ENCODE data around the gene CSF3R.

Gene CSF3R

GRCh38 chr1:36448530-36449056 lies 34.1 kb downstream of the CSF3R start:
- no peaks in the 10 kb centered on the region for H3K27me3 ChIP-seq (ENCODE audit: control insufficient read depth, insufficient read depth, low read length)
- no peaks in the 10 kb centered on the region for H3K4me1 ChIP-seq (ENCODE audit: control insufficient read depth, insufficient read depth, low read length)
- H3K36me3 ChIP-seq (ENCODE audit: control insufficient read depth, insufficient read depth, low read length), result no peaks in the 10 kb centered on the region
- H3K4me3 ChIP-seq (ENCODE audit: low read depth, low read length), result no peak overlapping the region
- H3K9me3 ChIP-seq (ENCODE audit: control insufficient read depth, insufficient read depth, low read length), result no peaks in the 10 kb centered on the region
- no peak overlapping the region for H3K9ac ChIP-seq (ENCODE audit: low read depth, low read length)

- no peaks in the 10 kb centered on the region for H3K27me3 ChIP-seq (ENCODE audit: control insufficient read depth, insufficient read depth, low read length)
- H3K4me3 ChIP-seq (ENCODE audit: low read depth, low read length), result no peak overlapping the region
- no peaks in the 10 kb centered on the region for H3K9me3 ChIP-seq (ENCODE audit: control insufficient read depth, insufficient read depth, low read length)
- no peak overlapping the region for H3K9ac ChIP-seq (ENCODE audit: low read depth, low read length)
- H3K4me1 ChIP-seq (ENCODE audit: control insufficient read depth, insufficient read depth, low read length), result no peaks in the 10 kb centered on the region
- no peaks in the 10 kb centered on the region for H3K36me3 ChIP-seq (ENCODE audit: control insufficient read depth, insufficient read depth, low read length)
Measured at GRCh38 chr1:36447450-36447849, 35.3 kb downstream of the CSF3R start.

- Histone ChIP-seq H3K9ac (ENCODE audit: low read depth, low read length) (no peak overlapping the region), H3K36me3 (ENCODE audit: control insufficient read depth, insufficient read depth, low read length) (no peaks in the 10 kb centered on the region), H3K27me3 (ENCODE audit: control insufficient read depth, insufficient read depth, low read length) (no peaks in the 10 kb centered on the region), H3K9me3 (ENCODE audit: control insufficient read depth, insufficient read depth, low read length) (no peaks in the 10 kb centered on the region), H3K4me3 (ENCODE audit: low read depth, low read length) (no peak overlapping the region), H3K4me1 (ENCODE audit: control insufficient read depth, insufficient read depth, low read length) (no peaks in the 10 kb centered on the region)
Measured at GRCh38 chr1:36446746-36447145, 36.0 kb downstream of the CSF3R start.

- no peaks in the 10 kb centered on the region for H3K4me1 ChIP-seq (ENCODE audit: control insufficient read depth, insufficient read depth, low read length)
- no peaks in the 10 kb centered on the region for H3K36me3 ChIP-seq (ENCODE audit: control insufficient read depth, insufficient read depth, low read length)
- H3K9me3 ChIP-seq (ENCODE audit: control insufficient read depth, insufficient read depth, low read length), result no peaks in the 10 kb centered on the region
- H3K4me3 ChIP-seq (ENCODE audit: low read depth, low read length), result no peak overlapping the region
- no peaks in the 10 kb centered on the region for H3K27me3 ChIP-seq (ENCODE audit: control insufficient read depth, insufficient read depth, low read length)
- H3K9ac ChIP-seq (ENCODE audit: low read depth, low read length), result no peak overlapping the region
Measured at GRCh38 chr1:36446271-36446670, 36.4 kb downstream of the CSF3R start.

- peaks cover 6% of the 10 kb centered on the region for H3K4me1 ChIP-seq (ENCODE audit: control insufficient read depth, insufficient read depth, low read length)
- no peaks in the 10 kb centered on the region for H3K9me3 ChIP-seq (ENCODE audit: control insufficient read depth, insufficient read depth, low read length)
- H3K27me3 ChIP-seq (ENCODE audit: control insufficient read depth, insufficient read depth, low read length), result no peaks in the 10 kb centered on the region
- no peak overlapping the region for H3K4me3 ChIP-seq (ENCODE audit: low read depth, low read length)
- H3K36me3 ChIP-seq (ENCODE audit: control insufficient read depth, insufficient read depth, low read length), result no peaks in the 10 kb centered on the region
- H3K9ac ChIP-seq (ENCODE audit: low read depth, low read length), result no peak overlapping the region
Measured at GRCh38 chr1:36443297-36443696, 39.4 kb downstream of the CSF3R start.

- peaks cover 6% of the 10 kb centered on the region for H3K4me1 ChIP-seq (ENCODE audit: control insufficient read depth, insufficient read depth, low read length)
- H3K27me3 ChIP-seq (ENCODE audit: control insufficient read depth, insufficient read depth, low read length), result no peaks in the 10 kb centered on the region
- no peaks in the 10 kb centered on the region for H3K36me3 ChIP-seq (ENCODE audit: control insufficient read depth, insufficient read depth, low read length)
Measured at GRCh38 chr1:36442337-36442736, 40.4 kb downstream of the CSF3R start.

GRCh38 chr1:36440646-36441045 lies 42.1 kb downstream of the CSF3R start:
- Histone ChIP-seq H3K9ac (ENCODE audit: low read depth, low read length) (no peak overlapping the region), H3K4me3 (ENCODE audit: low read depth, low read length) (no peak overlapping the region), H3K4me1 (ENCODE audit: control insufficient read depth, insufficient read depth, low read length) (peaks cover 6% of the 10 kb centered on the region), H3K27me3 (ENCODE audit: control insufficient read depth, insufficient read depth, low read length) (no peaks in the 10 kb centered on the region), H3K36me3 (ENCODE audit: control insufficient read depth, insufficient read depth, low read length) (no peaks in the 10 kb centered on the region), H3K9me3 (ENCODE audit: control insufficient read depth, insufficient read depth, low read length) (no peaks in the 10 kb centered on the region)

More at GRCh38 chr1:36442337-36442736, 40.4 kb downstream of the CSF3R start:
- Histone ChIP-seq H3K9me3 (ENCODE audit: control insufficient read depth, insufficient read depth, low read length) (no peaks in the 10 kb centered on the region), H3K9ac (ENCODE audit: low read depth, low read length) (no peak overlapping the region), H3K4me3 (ENCODE audit: low read depth, low read length) (no peak overlapping the region)

- no peaks in the 10 kb centered on the region for H3K27me3 ChIP-seq (ENCODE audit: control insufficient read depth, insufficient read depth, low read length)
- H3K9ac ChIP-seq (ENCODE audit: low read depth, low read length), result no peak overlapping the region
- H3K9me3 ChIP-seq (ENCODE audit: control insufficient read depth, insufficient read depth, low read length), result no peaks in the 10 kb centered on the region
- peaks cover 6% of the 10 kb centered on the region for H3K4me1 ChIP-seq (ENCODE audit: control insufficient read depth, insufficient read depth, low read length)
- H3K4me3 ChIP-seq (ENCODE audit: low read depth, low read length), result no peak overlapping the region
- no peaks in the 10 kb centered on the region for H3K36me3 ChIP-seq (ENCODE audit: control insufficient read depth, insufficient read depth, low read length)
Measured at GRCh38 chr1:36440044-36440443, 42.7 kb downstream of the CSF3R start.

- H3K4me3 ChIP-seq (ENCODE audit: low read depth, low read length), result no peak overlapping the region
- no peak overlapping the region for H3K9ac ChIP-seq (ENCODE audit: low read depth, low read length)
Measured at GRCh38 chr1:36438715-36439114, 44.0 kb downstream of the CSF3R start.

GRCh38 chr1:36436821-36437220 lies 45.9 kb downstream of the CSF3R start:
- Histone ChIP-seq H3K4me1 (ENCODE audit: control insufficient read depth, insufficient read depth, low read length) (peaks cover 6% of the 10 kb centered on the region), H3K4me3 (ENCODE audit: low read depth, low read length) (no peak overlapping the region), H3K27me3 (ENCODE audit: control insufficient read depth, insufficient read depth, low read length) (no peaks in the 10 kb centered on the region), H3K9me3 (ENCODE audit: control insufficient read depth, insufficient read depth, low read length) (no peaks in the 10 kb centered on the region), H3K9ac (ENCODE audit: low read depth, low read length) (no peak overlapping the region), H3K36me3 (ENCODE audit: control insufficient read depth, insufficient read depth, low read length) (no peaks in the 10 kb centered on the region)

More at GRCh38 chr1:36438715-36439114, 44.0 kb downstream of the CSF3R start:
- Histone ChIP-seq H3K4me1 (ENCODE audit: control insufficient read depth, insufficient read depth, low read length) (peaks cover 6% of the 10 kb centered on the region), H3K36me3 (ENCODE audit: control insufficient read depth, insufficient read depth, low read length) (no peaks in the 10 kb centered on the region), H3K9me3 (ENCODE audit: control insufficient read depth, insufficient read depth, low read length) (no peaks in the 10 kb centered on the region), H3K27me3 (ENCODE audit: control insufficient read depth, insufficient read depth, low read length) (no peaks in the 10 kb centered on the region)

- no peaks in the 10 kb centered on the region for H3K4me1 ChIP-seq (ENCODE audit: control insufficient read depth, insufficient read depth, low read length)
- no peaks in the 10 kb centered on the region for H3K9me3 ChIP-seq (ENCODE audit: control insufficient read depth, insufficient read depth, low read length)
- no peak overlapping the region for H3K9ac ChIP-seq (ENCODE audit: low read depth, low read length)
- no peak overlapping the region for H3K4me3 ChIP-seq (ENCODE audit: low read depth, low read length)
- no peaks in the 10 kb centered on the region for H3K27me3 ChIP-seq (ENCODE audit: control insufficient read depth, insufficient read depth, low read length)
- H3K36me3 ChIP-seq (ENCODE audit: control insufficient read depth, insufficient read depth, low read length), result peaks cover 2% of the 10 kb centered on the region
Measured at GRCh38 chr1:36433102-36433501, 49.6 kb downstream of the CSF3R start.

GRCh38 chr1:36432616-36433015 lies 50.1 kb downstream of the CSF3R start:
- no peaks in the 10 kb centered on the region for H3K4me1 ChIP-seq (ENCODE audit: control insufficient read depth, insufficient read depth, low read length)
- H3K36me3 ChIP-seq (ENCODE audit: control insufficient read depth, insufficient read depth, low read length), result peaks cover 2% of the 10 kb centered on the region
- no peak overlapping the region for H3K4me3 ChIP-seq (ENCODE audit: low read depth, low read length)
- H3K9me3 ChIP-seq (ENCODE audit: control insufficient read depth, insufficient read depth, low read length), result no peaks in the 10 kb centered on the region
- H3K9ac ChIP-seq (ENCODE audit: low read depth, low read length), result no peak overlapping the region
- H3K27me3 ChIP-seq (ENCODE audit: control insufficient read depth, insufficient read depth, low read length), result no peaks in the 10 kb centered on the region

Data from iPS-15b (cell line).